IPS DF 4.7 (cell line): ENCODE results near the gene ZNG1B.
"Not testable (repeated sequence)": the region's sequence is repeated elsewhere in the genome, so short reads cannot be mapped to it uniquely, and the experiment has no call there.

ENCODE experiments used
- DNase-seq: peaks from one replicate; pipeline ENCODE4 v3.0.0-alpha.2; 2013; ENCODE audit warnings: low spot score; ENCODE audit errors: extremely low read depth

Gene ZNG1B

DNA sequence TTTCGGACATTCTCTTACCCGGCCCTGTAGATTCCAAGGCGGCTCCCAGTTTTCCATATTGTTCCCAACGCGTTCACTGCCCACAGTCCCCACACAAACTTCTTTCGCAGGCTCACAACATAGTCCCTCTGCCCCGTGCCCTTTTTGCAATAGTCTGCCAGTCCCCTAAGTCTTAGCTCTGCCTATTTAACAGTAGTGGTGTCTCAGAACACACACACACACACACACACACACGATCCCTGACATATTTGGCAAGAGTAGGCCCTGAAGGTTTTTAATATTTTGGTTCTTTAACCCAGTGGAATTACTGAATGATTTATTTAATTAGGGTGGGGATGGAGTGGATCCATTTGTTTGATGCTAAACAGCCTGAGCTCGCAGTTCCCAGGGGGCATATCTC is 105.0 kb downstream of the ZNG1B start:
- DNase-seq, result not testable (repeated sequence)
